ENCODE results near the gene FOS. TPM values are rescaled to one million over a fixed set of nuclear protein-coding genes. Genes with fewer than 3 reads are reported as not detected.
"Not testable (repeated sequence)": the region's sequence is repeated elsewhere in the genome, so short reads cannot be mapped to it uniquely, and the experiment has no call there.

The FOS gene
- total RNA-seq, 1 donor from 2014 or later = 29.6 TPM

GRCh38 chr14:75275598-75275997 lies 3.0 kb upstream of the FOS start:
- Mint-ChIP-seq H3K4me3 (no peak overlapping the region), H3K9me3 (no peaks in the 10 kb centered on the region), H3K27me3 (peaks cover 63% of the 10 kb centered on the region), H3K36me3 (ENCODE audit: low read depth) (peaks cover 12% of the 10 kb centered on the region), H3K27ac (no peak overlapping the region), H3K4me1 (peaks cover 38% of the 10 kb centered on the region)
- peak; percentile 59 for DNase-seq
- intact Hi-C loops (cut with micrococcal nuclease) = no loop called here

- peaks cover 61% of the 10 kb centered on the region for H3K27me3 Mint-ChIP-seq
- DNase-seq = peak; percentile 93
- H3K9me3 Mint-ChIP-seq = no peaks in the 10 kb centered on the region
- H3K4me3 Mint-ChIP-seq = peak overlapping the region; percentile 88
- H3K4me1 Mint-ChIP-seq = peaks cover 40% of the 10 kb centered on the region
- intact Hi-C loops (cut with micrococcal nuclease) = no loop called here
- peak overlapping the region; percentile 98 for H3K27ac Mint-ChIP-seq
- peaks cover 26% of the 10 kb centered on the region for H3K36me3 Mint-ChIP-seq (ENCODE audit: low read depth)
These were observed 1.4 kb upstream of the FOS start for GRCh38 chr14:75277008-75277814.

- H3K9me3 Mint-ChIP-seq = no peaks in the 10 kb centered on the region
- H3K4me3 Mint-ChIP-seq = peak overlapping the region; percentile 88
- intact Hi-C loops (cut with micrococcal nuclease) = loop anchor here (1.0 kb wide), 4 partner anchors 16 to 102 kb away; partner anchors contain the start of gene TMED10
- peaks cover 40% of the 10 kb centered on the region for H3K4me1 Mint-ChIP-seq
- H3K27me3 Mint-ChIP-seq = peaks cover 57% of the 10 kb centered on the region
- peak overlapping the region; percentile 98 for H3K27ac Mint-ChIP-seq
- DNase-seq = no peak
- H3K36me3 Mint-ChIP-seq (ENCODE audit: low read depth) = peaks cover 28% of the 10 kb centered on the region
These were observed 710 bp upstream of the FOS start for GRCh38 chr14:75277815-75278421.

- peaks cover 39% of the 10 kb centered on the region for H3K4me1 Mint-ChIP-seq
- H3K27me3 Mint-ChIP-seq = peaks cover 48% of the 10 kb centered on the region
- intact Hi-C loops (cut with micrococcal nuclease) = no loop called here
- no peaks in the 10 kb centered on the region for H3K9me3 Mint-ChIP-seq
- peaks cover 28% of the 10 kb centered on the region for H3K36me3 Mint-ChIP-seq (ENCODE audit: low read depth)
- H3K27ac Mint-ChIP-seq = peak overlapping the region; percentile 98
- peak overlapping the region; percentile 88 for H3K4me3 Mint-ChIP-seq
- DNase-seq = peak; percentile 90
These were observed 630 bp downstream of the FOS start for GRCh38 chr14:75279153-75279762.

- peak overlapping the region; percentile 36 for H3K27ac Mint-ChIP-seq
- peak overlapping the region; percentile 88 for H3K4me3 Mint-ChIP-seq
- no peak for DNase-seq
- intact Hi-C loops (cut with micrococcal nuclease) = no loop called here
- H3K4me1 Mint-ChIP-seq = peaks cover 33% of the 10 kb centered on the region
- H3K9me3 Mint-ChIP-seq = no peaks in the 10 kb centered on the region
- H3K36me3 Mint-ChIP-seq (ENCODE audit: low read depth) = peaks cover 28% of the 10 kb centered on the region
- peaks cover 42% of the 10 kb centered on the region for H3K27me3 Mint-ChIP-seq
These were observed 1.2 kb downstream of the FOS start for GRCh38 chr14:75279763-75280290.

- no peaks in the 10 kb centered on the region for H3K9me3 Mint-ChIP-seq
- peaks cover 28% of the 10 kb centered on the region for H3K4me1 Mint-ChIP-seq
- peaks cover 28% of the 10 kb centered on the region for H3K36me3 Mint-ChIP-seq (ENCODE audit: low read depth)
- no peak for DNase-seq
- no peak overlapping the region for H3K27ac Mint-ChIP-seq
- H3K4me3 Mint-ChIP-seq = peak overlapping the region; percentile 88
- peaks cover 39% of the 10 kb centered on the region for H3K27me3 Mint-ChIP-seq
- intact Hi-C loops (cut with micrococcal nuclease) = no loop called here
These were observed 1.7 kb downstream of the FOS start for GRCh38 chr14:75280291-75280830.

- Mint-ChIP-seq H3K27me3 (peaks cover 38% of the 10 kb centered on the region), H3K4me3 (peak overlapping the region; percentile 88), H3K4me1 (peaks cover 26% of the 10 kb centered on the region), H3K27ac (no peak overlapping the region), H3K9me3 (no peaks in the 10 kb centered on the region), H3K36me3 (ENCODE audit: low read depth) (peaks cover 28% of the 10 kb centered on the region)
- DNase-seq = peak; percentile 78
- intact Hi-C loops (cut with micrococcal nuclease) = no loop called here
These were observed 2.4 kb downstream of the FOS start for GRCh38 chr14:75280831-75281653.

- Mint-ChIP-seq H3K4me3 (no peak overlapping the region), H3K27ac (no peak overlapping the region)
These were observed 3.0 kb downstream of the FOS start for GRCh38 chr14:75281654-75282019.

GRCh38 chr14:75282170-75282554 lies 3.5 kb downstream of the FOS start:
- Mint-ChIP-seq H3K4me1 (peaks cover 22% of the 10 kb centered on the region), H3K27me3 (peaks cover 40% of the 10 kb centered on the region), H3K36me3 (ENCODE audit: low read depth) (peaks cover 26% of the 10 kb centered on the region), H3K27ac (no peak overlapping the region), H3K9me3 (no peaks in the 10 kb centered on the region), H3K4me3 (no peak overlapping the region)
- DNase-seq = peak; percentile 65
- intact Hi-C loops (cut with micrococcal nuclease) = no loop called here

More at GRCh38 chr14:75281654-75282019, 3.0 kb downstream of the FOS start:
- intact Hi-C loops (cut with micrococcal nuclease) = no loop called here
- Mint-ChIP-seq H3K4me1 (peaks cover 25% of the 10 kb centered on the region), H3K9me3 (no peaks in the 10 kb centered on the region), H3K36me3 (ENCODE audit: low read depth) (peaks cover 28% of the 10 kb centered on the region), H3K27me3 (peaks cover 38% of the 10 kb centered on the region)
- no peak for DNase-seq

GRCh38 chr14:75282555-75283161 lies 4.0 kb downstream of the FOS start:
- peaks cover 26% of the 10 kb centered on the region for H3K36me3 Mint-ChIP-seq (ENCODE audit: low read depth)
- intact Hi-C loops (cut with micrococcal nuclease); H3K27ac Mint-ChIP-seq; H3K4me3 Mint-ChIP-seq; H3K9me3 Mint-ChIP-seq: not testable (repeated sequence)
- H3K27me3 Mint-ChIP-seq = peaks cover 38% of the 10 kb centered on the region
- DNase-seq = peak; percentile 73
- peaks cover 20% of the 10 kb centered on the region for H3K4me1 Mint-ChIP-seq

- intact Hi-C loops (cut with micrococcal nuclease) = no loop called here
- peak; percentile 74 for DNase-seq
- H3K27me3 Mint-ChIP-seq = peaks cover 37% of the 10 kb centered on the region
- H3K36me3 Mint-ChIP-seq (ENCODE audit: low read depth) = peaks cover 26% of the 10 kb centered on the region
- no peak overlapping the region for H3K27ac Mint-ChIP-seq
- no peaks in the 10 kb centered on the region for H3K9me3 Mint-ChIP-seq
- H3K4me3 Mint-ChIP-seq = no peak overlapping the region
- peaks cover 16% of the 10 kb centered on the region for H3K4me1 Mint-ChIP-seq
These were observed 4.7 kb downstream of the FOS start for GRCh38 chr14:75283162-75283832.

GRCh38 chr14:75283833-75284563 lies 5.4 kb downstream of the FOS start:
- peaks cover 13% of the 10 kb centered on the region for H3K4me1 Mint-ChIP-seq
- intact Hi-C loops (cut with micrococcal nuclease) = no loop called here
- no peak overlapping the region for H3K4me3 Mint-ChIP-seq
- H3K9me3 Mint-ChIP-seq = no peaks in the 10 kb centered on the region
- H3K27me3 Mint-ChIP-seq = peaks cover 39% of the 10 kb centered on the region
- peaks cover 26% of the 10 kb centered on the region for H3K36me3 Mint-ChIP-seq (ENCODE audit: low read depth)
- no peak overlapping the region for H3K27ac Mint-ChIP-seq
- DNase-seq = peak; percentile 72
